GF-D8 (cell line): Measurements from ENCODE around the gene AGAP9.
"Not testable (repeated sequence)": the region's sequence is repeated elsewhere in the genome, so short reads cannot be mapped to it uniquely, and the experiment has no call there.

Experiments
- DNase-seq: peaks from one replicate; lab custom pipeline; 2025; lab: John Stamatoyannopoulos, UW

Gene AGAP9

DNA sequence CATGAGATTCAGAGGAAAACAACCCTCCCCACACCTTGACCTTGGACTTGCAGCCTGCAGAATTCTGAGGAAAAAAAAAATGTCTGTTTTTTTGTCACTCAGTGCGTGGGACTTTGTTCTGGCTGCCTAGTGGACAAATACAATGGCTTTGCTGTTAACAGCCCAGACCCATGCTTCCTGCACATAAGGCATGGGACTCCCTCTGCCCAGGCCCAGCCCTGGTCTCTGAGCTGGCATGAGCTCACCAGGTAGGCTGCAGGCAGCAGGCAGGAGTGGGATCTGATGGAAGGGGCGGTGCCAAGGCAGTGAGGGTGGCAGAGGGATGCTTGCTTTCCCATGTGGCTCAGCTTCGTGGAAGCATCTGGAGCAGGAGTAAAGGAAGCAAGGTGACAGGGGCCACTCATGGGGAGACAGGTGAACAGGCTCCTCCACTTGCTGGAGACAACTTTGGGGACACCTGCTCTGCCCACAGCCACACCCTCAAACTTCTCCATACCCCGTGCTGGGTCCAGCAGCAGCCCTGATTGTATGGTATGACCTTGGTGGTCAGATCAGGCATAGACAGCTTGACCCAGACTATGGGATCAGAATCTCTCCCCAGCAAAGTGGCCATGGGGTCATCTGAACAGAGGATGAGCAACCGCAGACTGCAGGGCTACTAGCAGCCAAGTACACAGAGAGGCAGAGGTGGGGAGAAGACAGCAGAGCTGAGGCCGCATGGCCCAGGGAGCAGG lies 66.5 kb downstream of the AGAP9 start:
- DNase-seq, result no peak

- no peak for DNase-seq
Measured at GRCh38 chr10:47456079-47456785, 67.2 kb downstream of the AGAP9 start.

- not testable (repeated sequence) for DNase-seq
Measured at GRCh38 chr10:47455350-47456078, 67.9 kb downstream of the AGAP9 start.

- DNase-seq, result no peak
Measured at GRCh38 chr10:47454780-47455058, 68.7 kb downstream of the AGAP9 start.

- DNase-seq, result no peak
Measured at GRCh38 chr10:47454008-47454779, 69.2 kb downstream of the AGAP9 start.

DNA sequence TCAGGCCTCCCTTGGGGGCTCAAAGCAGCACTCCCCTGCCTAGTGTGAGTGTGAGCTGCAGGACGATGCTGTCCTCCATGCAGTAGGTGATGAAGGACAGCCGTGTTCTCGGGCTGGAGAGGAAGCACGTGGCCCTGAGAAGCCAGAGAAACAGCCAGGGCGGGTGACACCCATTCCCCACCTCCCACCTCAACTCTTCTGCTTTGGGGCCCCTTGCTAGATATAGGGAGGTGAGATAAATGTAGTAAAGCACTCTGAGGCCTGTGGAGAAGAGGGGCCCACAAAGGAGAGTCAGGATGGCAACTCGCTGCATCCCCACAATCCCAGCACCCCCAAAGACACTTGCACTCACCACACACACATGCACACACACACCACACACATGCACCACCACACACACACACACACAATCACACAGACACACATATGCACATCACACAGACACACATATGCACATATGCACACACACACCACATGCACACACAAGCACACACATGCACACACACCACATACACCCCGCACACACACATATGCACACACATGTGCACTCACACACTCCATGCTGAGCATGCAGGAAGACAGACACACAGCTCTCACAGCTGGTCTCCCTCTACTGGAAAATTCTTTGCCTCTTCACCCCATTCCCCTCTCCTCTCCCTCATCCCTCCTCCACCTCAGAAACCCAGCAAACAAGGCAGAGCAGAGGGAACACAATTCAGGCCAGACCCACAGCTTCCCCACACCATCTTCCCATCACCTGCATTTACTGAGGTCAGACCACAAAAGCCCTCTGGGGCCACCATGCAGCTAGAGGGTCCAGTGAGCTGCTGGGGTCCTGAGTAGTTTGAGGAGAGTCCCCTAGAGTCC lies 70.1 kb downstream of the AGAP9 start:
- DNase-seq, result no peak

DNA sequence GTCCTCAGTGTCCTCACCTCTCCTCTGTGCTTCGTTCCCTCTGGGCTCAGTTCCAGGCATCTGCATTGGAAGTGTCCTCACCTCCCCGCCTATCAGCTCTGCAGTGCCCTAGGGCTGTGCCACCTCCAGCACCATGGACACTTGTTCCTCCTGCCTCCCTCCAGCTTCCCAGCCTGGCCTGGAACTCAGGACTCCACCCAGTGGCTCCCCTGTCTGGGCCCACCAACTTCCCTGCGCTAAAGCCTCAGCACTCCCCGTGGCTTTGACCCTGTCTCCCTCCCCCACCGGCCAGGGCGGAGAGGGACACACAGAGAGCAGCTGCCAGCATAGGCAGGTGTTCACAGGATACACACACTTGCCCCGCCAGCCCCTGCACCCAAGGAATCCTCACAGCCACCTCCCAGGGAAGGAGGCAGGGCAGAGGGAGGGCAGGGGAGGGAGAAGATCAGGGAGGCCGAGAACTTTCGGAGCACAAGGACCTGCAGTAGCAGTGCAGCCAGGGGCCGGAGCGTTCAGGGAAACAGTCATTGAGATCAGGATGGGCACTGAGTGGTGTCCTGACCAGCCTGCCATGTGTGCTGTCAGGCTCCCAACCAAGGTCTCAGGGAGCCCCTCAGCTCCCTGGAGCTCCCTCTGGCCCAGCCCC lies 70.8 kb downstream of the AGAP9 start:
- DNase-seq, result no peak

- DNase-seq, result no peak
Measured at GRCh38 chr10:47451998-47452494, 71.4 kb downstream of the AGAP9 start.
